SH-SY5Y (cell line): ENCODE data around the gene NT5C2.

Source experiments
- GATA2 ChIP-seq: IDR thresholded peaks from 2 replicates; pipeline ENCODE4 v1.6.1; 2011; ENCODE audit warnings: mild to moderate bottlenecking, low read depth, low read length
- GATA3 ChIP-seq: IDR thresholded peaks from 2 replicates; pipeline ENCODE4 v1.6.1; 2011; ENCODE audit warnings: low read depth, mild to moderate bottlenecking, low read length, moderate library complexity

The NT5C2 gene

GRCh38 chr10:103193107-103193819 is at the start of gene NT5C2:
NT5C2 (minus strand) TSS chr10:103193272; CDS start chr10:103174958, 18,314 bp downstream.
- TF ChIP-seq GATA3: no peak
- TF ChIP-seq GATA2: no peak

- TF ChIP-seq GATA3 (no peak), GATA2 (no peak)
These were observed 48.4 kb upstream of the NT5C2 start for GRCh38 chr10:103241262-103242011.

GRCh38 chr10:103238506-103239252 is 45.6 kb upstream of the NT5C2 start:
- no peak for TF ChIP-seq GATA2
- no peak for TF ChIP-seq GATA3

GRCh38 chr10:103235775-103236174 is 42.7 kb upstream of the NT5C2 start:
- no peak for TF ChIP-seq GATA3
- no peak for TF ChIP-seq GATA2

GRCh38 chr10:103232772-103233488 is 39.9 kb upstream of the NT5C2 start:
- TF ChIP-seq GATA3: no peak
- TF ChIP-seq GATA2: no peak

GRCh38 chr10:103232131-103232673 is 39.1 kb upstream of the NT5C2 start:
- TF ChIP-seq GATA2 (no peak), GATA3 (no peak)

GRCh38 chr10:103231047-103231551 is 38.0 kb upstream of the NT5C2 start:
- no peak for TF ChIP-seq GATA3
- no peak for TF ChIP-seq GATA2

- TF ChIP-seq GATA2 (no peak), GATA3 (no peak)
These were observed 34.3 kb upstream of the NT5C2 start for GRCh38 chr10:103227416-103227815.

- no peak for TF ChIP-seq GATA2
- TF ChIP-seq GATA3: no peak
These were observed 32.9 kb upstream of the NT5C2 start for GRCh38 chr10:103225939-103226338.

- no peak for TF ChIP-seq GATA3
- TF ChIP-seq GATA2: no peak
These were observed 31.1 kb upstream of the NT5C2 start for GRCh38 chr10:103224133-103224532.

- TF ChIP-seq GATA3 (no peak), GATA2 (no peak)
These were observed 22.5 kb upstream of the NT5C2 start for GRCh38 chr10:103215601-103216000.

- TF ChIP-seq GATA3 (no peak), GATA2 (no peak)
These were observed 14.1 kb upstream of the NT5C2 start for GRCh38 chr10:103207141-103207540.
